Vagina (tissue), 2 donors: ENCODE data around the gene PDIK1L. TPM values are rescaled to one million over a fixed set of nuclear protein-coding genes. Genes with fewer than 3 reads are reported as not detected.
"Not testable (repeated sequence)": the region's sequence is repeated elsewhere in the genome, so short reads cannot be mapped to it uniquely, and the experiment has no call there.

Experiments
- DNase-seq, 2 donors: peaks; one replicate each; pipeline ENCODE4 v3.0.0-alpha.2; 2017; ENCODE audit errors: extremely low spot score in 2 of 2
- H3K27ac ChIP-seq: fragments of 200-600 bp; sonication (generic); one replicate; pipeline ENCODE4 v1.5.1; 2019
- H3K27me3 ChIP-seq: fragments of 200-600 bp; sonication (generic); one replicate; pipeline ENCODE4 v1.5.1; 2019
- H3K36me3 ChIP-seq, 2 donors: fragments of 200-600 bp; sonication (generic); one replicate each; pipeline ENCODE4 v1.5.1; 2017 to 2019
- H3K4me1 ChIP-seq: fragments of 200-600 bp; sonication (generic); one replicate; pipeline ENCODE4 v1.5.1; 2019
- H3K4me3 ChIP-seq, 2 donors: fragments of 200-600 bp; sonication (generic); 1 replicate in 1 of 2; 2 replicates in 1 of 2; pipeline ENCODE4 v1.5.1; 2016 to 2019
- H3K9me3 ChIP-seq: fragments of 200-600 bp; sonication (generic); one replicate; pipeline ENCODE4 v1.5.1; 2019
- POLR2A ChIP-seq, 2 donors: fragments of 450-650 bp; IDR thresholded peaks; one replicate each; pipeline ENCODE4 v1.6.1; 2017; ENCODE audit warnings: antibody characterized with exemption in 2 of 2, mild to moderate bottlenecking in 2 of 2, moderate library complexity in 2 of 2
- POLR2AphosphoS5 ChIP-seq, 2 donors: sonication (generic); formaldehyde crosslinking; IDR thresholded peaks; one replicate each; pipeline ENCODE4 v1.9.0; 2017; ENCODE audit warnings: antibody characterized with exemption in 2 of 2, mild to moderate bottlenecking in 2 of 2, low read depth in 1 of 2; ENCODE audit not compliant: insufficient read depth in 1 of 2
- intact Hi-C: fragments of 100-400 bp; cut with DNase I; formaldehyde crosslinking; loops from one replicate; pipeline ENCODE4 v1.15.1; 2023
- total RNA-seq: library from RNA; depleted of rRNA; stranded (reverse); fragments of >200 nt; gene quantifications from one replicate; pipeline ENCODE4 v1.2.3, GENCODE V29; 2016
- TF ChIP-seq, protein P1 (sequence below), 3 experiments: fragments of 450-650 bp in 2 of 3; fragments of 200-600 bp in 1 of 3; sonication (generic) in 1 of 3; IDR thresholded peaks; one replicate each; pipeline ENCODE4 v1.5.1; 2017 to 2019; ENCODE audit warnings: antibody characterized with exemption in 3 of 3, mild to moderate bottlenecking in 2 of 3, moderate library complexity in 2 of 3

PDIK1L gene
- total RNA-seq, 1 donor from 2014 or later, result 5.6 TPM

GRCh38 chr1:26094677-26095383, 16.8 kb upstream of the PDIK1L start:
- peaks cover 15% of the 10 kb centered on the region for H3K4me1 ChIP-seq
- H3K27me3 ChIP-seq, result no peaks in the 10 kb centered on the region
- no peaks in the 10 kb centered on the region for H3K9me3 ChIP-seq
- no peak for DNase-seq
- H3K4me3 ChIP-seq, result no peak overlapping the region
- intact Hi-C loops, result no loop called here
- no peak overlapping the region for H3K27ac ChIP-seq
- H3K36me3 ChIP-seq, result no peaks in the 10 kb centered on the region
- TF ChIP-seq POLR2A (IDR thresholded peaks at IDR 0.05), result no peak
- peak in 1 of 2 donors; percentile 35 for TF ChIP-seq POLR2AphosphoS5 (IDR thresholded peaks at IDR 0.05; ENCODE audit: insufficient read depth in 1 of 2, low read depth in 1 of 2)
- TF ChIP-seq, protein P1, sequence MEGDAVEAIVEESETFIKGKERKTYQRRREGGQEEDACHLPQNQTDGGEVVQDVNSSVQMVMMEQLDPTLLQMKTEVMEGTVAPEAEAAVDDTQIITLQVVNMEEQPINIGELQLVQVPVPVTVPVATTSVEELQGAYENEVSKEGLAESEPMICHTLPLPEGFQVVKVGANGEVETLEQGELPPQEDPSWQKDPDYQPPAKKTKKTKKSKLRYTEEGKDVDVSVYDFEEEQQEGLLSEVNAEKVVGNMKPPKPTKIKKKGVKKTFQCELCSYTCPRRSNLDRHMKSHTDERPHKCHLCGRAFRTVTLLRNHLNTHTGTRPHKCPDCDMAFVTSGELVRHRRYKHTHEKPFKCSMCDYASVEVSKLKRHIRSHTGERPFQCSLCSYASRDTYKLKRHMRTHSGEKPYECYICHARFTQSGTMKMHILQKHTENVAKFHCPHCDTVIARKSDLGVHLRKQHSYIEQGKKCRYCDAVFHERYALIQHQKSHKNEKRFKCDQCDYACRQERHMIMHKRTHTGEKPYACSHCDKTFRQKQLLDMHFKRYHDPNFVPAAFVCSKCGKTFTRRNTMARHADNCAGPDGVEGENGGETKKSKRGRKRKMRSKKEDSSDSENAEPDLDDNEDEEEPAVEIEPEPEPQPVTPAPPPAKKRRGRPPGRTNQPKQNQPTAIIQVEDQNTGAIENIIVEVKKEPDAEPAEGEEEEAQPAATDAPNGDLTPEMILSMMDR (IDR thresholded peaks at IDR 0.05), result no peak

GRCh38 chr1:26096471-26096870, 15.2 kb upstream of the PDIK1L start:
- intact Hi-C loops, result no loop called here
- no peak overlapping the region for H3K4me3 ChIP-seq

GRCh38 chr1:26097696-26098095, 13.9 kb upstream of the PDIK1L start:
- Histone ChIP-seq H3K27ac (no peak overlapping the region), H3K4me1 (peaks cover 15% of the 10 kb centered on the region), H3K27me3 (no peaks in the 10 kb centered on the region), H3K9me3 (no peaks in the 10 kb centered on the region), H3K36me3 (no peaks in the 10 kb centered on the region), H3K4me3 (no peak overlapping the region)
- TF ChIP-seq, protein P1 (IDR thresholded peaks at IDR 0.05), result no peak
- TF ChIP-seq POLR2A (IDR thresholded peaks at IDR 0.05), result no peak
- TF ChIP-seq POLR2AphosphoS5 (IDR thresholded peaks at IDR 0.05; ENCODE audit: insufficient read depth in 1 of 2, low read depth in 1 of 2), result no peak
- DNase-seq, result no peak
- intact Hi-C loops, result no loop called here

More at GRCh38 chr1:26096471-26096870, 15.2 kb upstream of the PDIK1L start:
- no peak for DNase-seq
- H3K4me1 ChIP-seq, result peaks cover 15% of the 10 kb centered on the region
- TF ChIP-seq POLR2AphosphoS5 (IDR thresholded peaks at IDR 0.05; ENCODE audit: insufficient read depth in 1 of 2, low read depth in 1 of 2) (no peak), POLR2A (IDR thresholded peaks at IDR 0.05) (no peak)
- TF ChIP-seq, protein P1 (IDR thresholded peaks at IDR 0.05), result no peak
- no peak overlapping the region for H3K27ac ChIP-seq
- H3K36me3 ChIP-seq, result no peaks in the 10 kb centered on the region
- H3K9me3 ChIP-seq, result no peaks in the 10 kb centered on the region
- no peaks in the 10 kb centered on the region for H3K27me3 ChIP-seq

GRCh38 chr1:26098602-26099001, 13.0 kb upstream of the PDIK1L start:
- H3K27me3 ChIP-seq, result no peaks in the 10 kb centered on the region
- H3K9me3 ChIP-seq, result no peaks in the 10 kb centered on the region
- H3K27ac ChIP-seq, result no peak overlapping the region
- H3K36me3 ChIP-seq, result no peaks in the 10 kb centered on the region
- intact Hi-C loops, result no loop called here
- H3K4me1 ChIP-seq, result peaks cover 14% of the 10 kb centered on the region
- TF ChIP-seq POLR2A (IDR thresholded peaks at IDR 0.05), result no peak
- TF ChIP-seq, protein P1 (IDR thresholded peaks at IDR 0.05), result no peak
- no peak for TF ChIP-seq POLR2AphosphoS5 (IDR thresholded peaks at IDR 0.05; ENCODE audit: insufficient read depth in 1 of 2, low read depth in 1 of 2)
- DNase-seq, result no peak
- no peak overlapping the region for H3K4me3 ChIP-seq

DNA sequence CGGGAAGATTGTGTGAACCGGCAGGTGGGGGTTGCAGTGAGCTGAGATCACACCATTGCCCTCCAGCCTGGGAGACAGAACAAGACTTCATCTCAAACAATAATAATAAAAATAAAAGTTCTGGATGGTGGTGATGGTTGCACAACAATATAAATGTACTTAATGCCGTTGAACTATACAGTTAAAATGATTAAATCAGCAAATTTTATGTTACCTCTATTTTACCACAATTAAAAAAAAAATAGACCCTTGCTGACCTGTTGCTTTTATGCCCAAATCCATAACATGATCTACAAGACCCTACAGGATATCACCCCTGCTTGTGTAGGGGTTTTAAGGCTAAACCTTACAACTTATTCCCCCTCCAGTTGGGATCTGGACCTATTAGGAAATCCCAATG, 11.8 kb upstream of the PDIK1L start:
- H3K27me3 ChIP-seq, result no peaks in the 10 kb centered on the region
- no peak overlapping the region for H3K27ac ChIP-seq
- TF ChIP-seq POLR2AphosphoS5 (IDR thresholded peaks at IDR 0.05; ENCODE audit: insufficient read depth in 1 of 2, low read depth in 1 of 2) (no peak), POLR2A (IDR thresholded peaks at IDR 0.05) (no peak)
- no peak for DNase-seq
- peaks cover 4% of the 10 kb centered on the region for H3K4me1 ChIP-seq
- H3K36me3 ChIP-seq, result no peaks in the 10 kb centered on the region
- intact Hi-C loops, result loop anchor here (5.0 kb wide), 1 partner anchor 43 kb away; no protein-coding TSS in a partner anchor
- H3K4me3 ChIP-seq, result no peak overlapping the region
- H3K9me3 ChIP-seq, result no peaks in the 10 kb centered on the region

- not testable (repeated sequence) for H3K4me1 ChIP-seq, H3K4me3 ChIP-seq, DNase-seq, H3K36me3 ChIP-seq, H3K27ac ChIP-seq, H3K27me3 ChIP-seq, H3K9me3 ChIP-seq
- intact Hi-C loops, result loop anchor here (5.0 kb wide), 1 partner anchor 42 kb away; no protein-coding TSS in a partner anchor
These were observed 11.4 kb upstream of the PDIK1L start for GRCh38 chr1:26100204-26100603.
